Hematopoietic multipotent progenitor cell treated with erythropoietin and hydrocortisone succinate and interleukin-3 and kit ligand, for 6 days (in vitro differentiated cells): ENCODE results near the gene SLC22A2.

Experiments used
- DNase-seq: peaks from one replicate; pipeline ENCODE4 v3.0.0-alpha.2; 2015

Gene SLC22A2

DNA sequence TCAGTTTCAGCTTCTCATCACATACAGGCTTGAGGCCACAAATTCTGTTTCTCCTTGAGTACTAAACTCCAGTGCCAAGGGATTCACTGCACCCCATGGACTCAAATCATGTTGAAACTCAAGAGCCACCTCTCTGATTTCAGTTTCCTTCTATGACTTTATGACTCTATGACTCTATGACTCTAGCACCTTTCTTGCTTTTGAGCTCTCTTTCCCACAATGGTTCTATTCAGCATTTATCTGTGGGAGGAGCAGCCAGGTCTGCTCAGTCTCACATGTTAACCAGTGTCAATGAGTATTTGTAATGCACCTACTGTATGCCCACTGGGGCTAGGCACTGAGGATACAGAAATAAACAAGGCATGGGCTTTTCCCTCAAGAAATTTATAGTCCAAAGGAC lies 14.6 kb upstream of the SLC22A2 start:
- DNase-seq: no peak

DNA sequence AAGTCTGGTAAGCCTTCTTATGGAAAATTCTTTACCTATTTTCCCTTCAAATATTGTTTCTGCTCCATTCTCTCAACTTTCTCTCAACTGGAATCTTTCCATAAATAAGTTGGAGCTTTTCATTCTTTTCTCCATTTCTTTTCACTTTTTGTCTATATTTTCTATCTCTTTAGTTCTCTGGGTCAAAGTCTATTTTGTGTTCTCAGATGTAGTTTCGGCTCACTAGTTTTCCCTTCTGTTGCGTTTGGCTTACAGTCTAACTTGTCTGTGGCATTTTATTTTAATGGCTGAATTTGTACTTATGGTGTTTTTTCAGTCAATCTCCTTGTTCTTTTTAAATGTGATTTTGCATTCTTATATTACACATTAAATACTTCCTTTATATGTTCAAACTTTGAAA lies 14.1 kb upstream of the SLC22A2 start:
- no peak for DNase-seq

DNA sequence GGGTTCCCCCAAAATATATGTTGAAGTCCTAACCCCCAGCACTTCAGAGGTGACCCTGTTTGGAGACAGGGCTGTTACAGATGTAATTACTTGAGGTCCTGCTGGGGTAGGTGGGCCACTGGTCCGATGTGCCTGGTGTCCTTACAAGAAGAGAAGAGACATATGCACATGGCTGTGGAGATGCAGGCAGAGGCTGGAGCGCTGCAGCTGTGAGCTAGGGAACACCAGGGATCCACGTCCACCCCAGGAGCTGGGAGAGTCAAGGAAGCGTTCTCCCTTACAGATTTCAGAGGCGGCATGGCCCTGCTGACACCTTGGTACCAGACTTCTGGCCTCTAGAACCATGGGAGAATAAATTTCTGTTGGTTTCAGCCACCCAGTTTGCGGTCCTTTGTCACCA lies 11.7 kb upstream of the SLC22A2 start:
- no peak for DNase-seq

DNA sequence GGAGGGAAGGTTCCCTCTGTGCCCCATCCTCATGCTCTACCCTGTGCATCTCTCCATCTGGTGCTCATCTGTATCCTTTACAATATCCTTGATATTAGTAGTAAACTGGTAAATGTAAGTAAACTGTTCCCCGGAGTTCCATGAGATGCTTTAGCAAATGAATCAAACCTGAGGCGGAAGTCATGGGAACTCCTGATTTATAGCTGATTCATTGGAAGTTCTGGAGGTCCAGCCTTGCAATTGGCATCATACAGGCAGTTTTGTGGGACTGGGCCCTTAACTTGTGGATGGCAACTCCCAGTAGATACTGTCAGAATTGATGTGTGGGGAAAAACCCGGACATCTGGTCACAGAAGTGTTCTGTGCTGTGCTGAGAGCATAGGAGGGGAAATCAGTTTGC lies 11.2 kb upstream of the SLC22A2 start:
- no peak for DNase-seq

DNA sequence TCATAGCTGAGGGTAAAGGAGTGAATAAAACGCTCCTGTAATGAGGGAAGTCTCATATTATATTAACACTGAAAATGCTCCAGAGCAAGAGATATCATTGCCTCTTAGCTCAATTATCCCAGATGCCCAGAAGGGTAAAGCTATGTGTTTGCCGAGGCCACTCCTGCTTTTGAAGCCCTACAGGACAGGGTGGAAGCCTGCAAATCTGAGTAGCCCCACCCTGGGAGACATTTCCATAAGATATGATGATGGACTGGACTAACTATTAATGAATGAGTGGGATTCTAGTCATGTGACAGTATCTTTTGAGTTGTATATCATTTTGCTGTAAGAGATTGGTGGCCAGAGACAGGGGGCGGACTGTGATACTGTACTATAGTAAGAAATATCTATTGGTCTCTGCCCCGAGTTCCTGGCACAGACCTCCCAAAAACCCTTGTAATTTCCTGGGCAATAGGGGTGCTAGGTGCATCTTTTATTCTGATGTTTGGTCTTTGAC lies 10.5 kb upstream of the SLC22A2 start:
- no peak for DNase-seq

DNA sequence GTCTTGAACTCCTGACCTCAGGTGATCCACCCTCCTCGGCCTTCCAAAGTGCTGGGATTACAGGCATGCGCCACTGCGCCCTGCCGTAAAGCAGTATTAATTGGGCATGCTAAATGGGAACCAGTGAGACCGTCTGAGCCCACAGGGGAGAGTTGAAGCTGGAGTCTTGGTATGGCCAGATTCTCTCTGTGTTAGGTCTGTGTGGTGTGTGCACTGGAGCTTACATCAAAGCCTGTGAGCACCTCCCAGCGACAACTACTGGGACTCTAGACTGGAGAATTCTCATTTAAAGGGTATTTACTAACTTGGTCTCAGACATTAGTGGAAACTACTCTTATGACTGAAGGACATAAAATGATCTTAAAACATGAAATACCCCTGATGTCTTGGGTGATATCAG lies 8.5 kb upstream of the SLC22A2 start:
- no peak for DNase-seq

DNA sequence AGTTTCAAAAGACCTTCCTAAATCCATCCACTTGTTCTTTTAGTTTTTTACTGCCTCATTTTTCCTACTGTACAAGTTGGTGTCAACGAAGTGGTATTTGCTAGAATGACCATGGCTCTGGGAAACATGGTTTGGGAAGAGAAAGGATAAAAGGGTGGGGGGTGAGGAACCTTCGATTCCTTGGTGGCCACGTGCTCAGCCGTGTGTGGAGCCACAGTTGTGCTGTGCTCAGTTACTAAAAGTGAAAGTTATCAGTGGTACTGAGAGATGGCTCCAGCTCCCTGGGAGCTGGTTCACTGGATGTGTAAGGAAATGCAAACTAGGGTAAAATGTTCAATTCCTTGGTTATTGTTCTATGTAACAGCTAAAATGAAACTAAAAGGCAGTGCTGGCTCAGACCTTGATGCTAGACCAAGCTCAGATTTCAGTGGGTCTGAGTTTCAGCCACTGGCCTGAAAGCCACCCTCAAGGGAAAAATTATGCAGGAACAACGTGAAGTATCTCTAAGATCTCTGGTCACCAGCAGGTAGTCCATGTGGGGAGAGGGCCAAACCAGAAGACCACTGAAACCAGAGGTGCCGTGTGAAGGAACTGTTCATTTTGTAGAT lies 7.4 kb upstream of the SLC22A2 start:
- no peak for DNase-seq

DNA sequence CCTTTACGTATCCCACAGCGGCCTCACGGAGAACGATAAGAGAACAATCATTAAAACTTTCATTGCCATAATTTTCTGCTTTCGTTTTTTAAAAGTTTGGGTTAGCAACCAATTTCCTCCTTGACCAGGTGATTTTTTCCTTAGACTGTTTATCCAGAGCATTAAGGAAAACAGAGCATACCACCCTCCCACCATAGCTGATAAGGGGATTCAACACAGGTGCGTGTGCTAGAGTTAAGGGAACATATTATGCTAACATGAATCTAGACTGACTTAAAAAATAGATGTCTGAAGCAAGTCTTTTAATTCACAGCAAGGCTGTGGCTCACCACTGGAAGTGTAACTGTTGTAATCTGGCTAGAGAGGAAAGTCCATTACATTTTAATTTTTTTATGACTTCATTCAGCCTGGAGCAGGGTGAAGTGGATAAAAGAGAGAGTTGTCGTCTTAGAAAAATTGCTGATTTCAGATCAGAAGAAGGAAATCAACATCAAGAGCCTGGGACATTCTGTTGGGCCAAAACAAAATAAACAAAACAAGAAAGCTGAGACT lies 5.5 kb upstream of the SLC22A2 start:
- no peak for DNase-seq

DNA sequence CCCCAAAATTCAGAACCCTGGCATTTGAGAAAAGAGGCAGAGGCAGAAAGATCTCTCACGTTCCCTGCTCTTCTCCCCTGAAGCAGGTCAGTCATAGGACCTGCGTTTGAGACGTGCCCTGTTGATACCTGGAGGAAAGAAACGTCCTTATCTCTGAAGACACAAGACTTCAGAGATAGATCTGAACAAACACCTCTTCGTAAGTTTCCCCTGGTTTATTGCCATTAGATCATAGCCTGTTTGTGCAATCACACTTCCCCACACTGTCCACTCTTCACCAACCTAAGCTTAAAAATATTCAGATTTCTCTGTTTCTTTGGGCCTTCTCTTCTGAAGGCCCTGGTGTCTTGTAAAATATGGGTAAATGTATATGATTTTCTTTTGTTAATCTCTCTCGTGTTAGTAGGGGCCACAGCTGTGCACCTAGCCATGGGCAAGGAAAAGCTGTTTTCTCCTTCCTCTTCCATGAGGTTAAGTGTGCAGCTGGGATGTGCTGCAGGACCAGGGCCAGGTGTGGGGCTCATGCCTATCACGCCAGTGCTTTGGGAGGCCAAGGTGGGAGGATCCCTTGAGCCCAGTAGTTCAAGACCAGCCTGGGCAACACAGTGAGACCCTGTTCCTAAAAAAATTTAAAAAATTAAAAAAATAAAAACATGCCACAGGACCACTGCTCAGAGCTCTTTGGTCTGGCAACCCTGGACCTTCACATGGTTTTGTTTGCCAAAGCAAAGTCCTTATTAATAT lies 4.7 kb upstream of the SLC22A2 start:
- DNase-seq: no peak

DNA sequence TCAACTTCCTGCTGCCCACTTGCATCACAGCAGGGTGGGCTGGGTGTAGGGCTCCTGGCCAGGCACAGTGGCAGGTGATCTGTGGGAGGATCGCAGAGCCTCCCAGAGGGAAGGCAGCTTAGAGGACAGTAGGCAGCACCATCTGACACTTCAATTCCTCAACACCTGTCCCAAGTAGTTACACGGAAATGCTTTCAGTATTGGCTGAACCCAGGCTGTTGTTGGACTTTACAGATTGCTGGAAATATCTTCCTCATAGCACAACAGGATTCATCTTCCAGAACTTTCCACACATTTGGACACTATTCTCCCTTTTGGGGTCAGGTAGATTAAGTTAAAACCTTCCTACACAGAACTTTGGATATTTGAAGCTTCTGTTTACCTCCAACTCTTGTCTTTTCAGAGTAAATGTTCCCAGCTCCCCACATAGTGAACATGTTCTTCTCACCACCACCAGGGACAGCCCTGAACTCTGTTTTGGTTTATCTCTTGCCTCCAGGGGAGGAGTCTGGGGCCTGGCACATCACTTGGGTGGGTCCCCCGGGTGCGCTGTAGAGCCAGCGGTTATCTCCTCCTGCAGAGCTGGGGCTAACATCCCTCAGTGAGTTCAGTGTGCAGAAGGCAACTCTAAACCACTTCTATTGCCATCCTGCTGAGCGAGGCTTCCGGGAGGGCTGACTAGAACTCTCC lies 3.5 kb upstream of the SLC22A2 start:
- DNase-seq: peak; percentile 66

DNA sequence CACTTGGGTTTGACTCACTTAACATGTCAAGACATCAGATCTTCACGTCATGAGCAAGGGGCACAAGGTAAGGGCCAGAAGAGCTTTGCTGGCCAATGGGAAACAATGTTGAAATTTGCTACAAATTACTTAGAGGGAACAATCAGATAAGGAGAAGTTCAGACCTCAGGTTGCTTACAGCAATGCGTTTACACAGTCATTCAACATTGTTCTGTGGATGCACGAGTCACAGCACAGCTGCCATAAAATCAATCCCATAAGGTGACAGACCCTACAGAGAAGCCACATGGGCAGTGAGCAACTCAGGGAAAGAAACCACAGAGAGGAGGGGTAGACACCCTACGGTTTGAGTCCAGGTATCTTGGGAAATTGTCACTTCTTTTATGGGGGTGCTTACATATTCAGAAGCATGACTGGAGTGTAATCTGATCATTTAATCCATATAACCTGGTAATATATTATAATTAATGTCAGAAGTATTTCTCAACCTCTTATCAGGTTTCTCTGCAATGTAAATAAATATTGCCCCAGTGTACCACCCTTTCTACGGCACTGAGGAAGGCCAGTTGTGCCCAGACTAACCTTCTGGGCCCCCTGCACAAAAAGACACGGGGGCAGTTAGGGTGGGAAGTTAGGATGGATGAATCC lies 2.3 kb upstream of the SLC22A2 start:
- DNase-seq: no peak

DNA sequence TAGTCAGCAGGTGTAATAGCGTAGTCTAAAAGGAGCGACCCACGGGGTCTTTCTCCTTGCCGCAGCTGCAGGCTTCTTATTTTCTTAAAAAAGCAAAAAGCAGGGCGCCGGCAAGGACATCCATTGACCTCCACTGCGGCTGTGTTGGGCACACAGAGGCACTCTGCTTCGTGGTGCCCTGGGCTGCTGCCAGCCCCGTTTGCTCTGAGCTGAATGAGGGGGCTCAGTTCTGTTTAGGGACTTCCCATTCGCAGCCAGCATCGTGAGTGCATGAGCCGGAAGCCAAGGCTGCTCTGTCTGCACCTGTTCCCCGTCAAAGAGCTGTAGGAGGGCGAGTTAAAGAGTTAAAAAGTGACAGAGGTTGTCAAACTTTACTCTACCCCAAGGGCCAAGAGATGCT lies 1.7 kb upstream of the SLC22A2 start:
- DNase-seq: no peak

DNA sequence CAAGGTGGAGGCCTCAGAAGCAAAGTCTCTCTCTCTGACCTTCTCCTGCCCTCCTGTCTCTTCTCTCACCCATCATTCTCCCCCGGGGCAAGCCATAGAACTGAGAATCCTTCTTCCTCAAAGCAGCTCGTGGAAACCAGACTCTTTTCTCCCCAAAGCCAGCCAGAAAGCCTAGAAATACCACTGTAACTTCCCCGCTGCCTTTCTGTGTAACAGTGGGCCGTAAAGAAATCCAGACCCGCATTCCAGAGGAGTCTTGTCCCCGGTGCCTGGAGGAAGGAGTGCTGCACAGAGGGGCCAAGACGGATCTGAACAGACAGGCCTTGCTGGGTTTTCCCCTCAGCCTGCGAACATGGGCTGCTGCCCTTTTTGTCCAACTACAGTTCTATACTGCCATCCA lies 977 bp upstream of the SLC22A2 start:
- no peak for DNase-seq

DNA sequence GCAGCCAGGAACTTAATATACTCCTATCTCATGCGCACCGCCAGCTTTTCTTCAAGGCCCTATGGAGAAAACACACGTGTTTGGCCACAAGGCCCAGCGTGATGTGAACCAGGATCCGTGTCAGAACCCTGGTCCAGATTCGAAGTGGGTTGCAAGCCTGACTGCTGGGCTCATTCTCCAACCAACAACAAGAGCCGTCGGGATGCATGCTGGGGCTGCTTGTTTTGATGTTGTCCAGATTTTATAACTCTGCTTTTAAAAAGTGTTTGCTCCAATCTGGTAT lies 463 bp upstream of the SLC22A2 start:
- DNase-seq: no peak

DNA sequence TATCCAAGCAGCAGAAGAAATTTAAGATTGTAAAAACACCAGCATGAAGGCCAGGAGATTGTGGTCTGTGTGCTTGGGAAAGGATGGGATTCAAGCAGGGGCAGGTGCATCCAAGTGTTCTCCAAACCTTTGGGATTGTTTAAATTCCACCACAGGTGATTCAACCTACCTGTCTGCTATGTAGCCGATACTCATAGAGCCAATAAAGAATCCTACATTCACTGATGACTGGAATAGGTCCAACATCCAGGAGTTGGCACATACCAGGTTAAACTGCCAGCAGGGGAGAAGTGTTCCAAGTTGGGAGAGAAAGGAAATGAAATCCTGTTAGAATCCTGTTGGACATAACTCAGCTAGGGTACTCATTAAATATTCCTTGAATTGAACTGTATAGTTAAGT lies 2.2 kb downstream of the SLC22A2 start:
- DNase-seq: no peak

DNA sequence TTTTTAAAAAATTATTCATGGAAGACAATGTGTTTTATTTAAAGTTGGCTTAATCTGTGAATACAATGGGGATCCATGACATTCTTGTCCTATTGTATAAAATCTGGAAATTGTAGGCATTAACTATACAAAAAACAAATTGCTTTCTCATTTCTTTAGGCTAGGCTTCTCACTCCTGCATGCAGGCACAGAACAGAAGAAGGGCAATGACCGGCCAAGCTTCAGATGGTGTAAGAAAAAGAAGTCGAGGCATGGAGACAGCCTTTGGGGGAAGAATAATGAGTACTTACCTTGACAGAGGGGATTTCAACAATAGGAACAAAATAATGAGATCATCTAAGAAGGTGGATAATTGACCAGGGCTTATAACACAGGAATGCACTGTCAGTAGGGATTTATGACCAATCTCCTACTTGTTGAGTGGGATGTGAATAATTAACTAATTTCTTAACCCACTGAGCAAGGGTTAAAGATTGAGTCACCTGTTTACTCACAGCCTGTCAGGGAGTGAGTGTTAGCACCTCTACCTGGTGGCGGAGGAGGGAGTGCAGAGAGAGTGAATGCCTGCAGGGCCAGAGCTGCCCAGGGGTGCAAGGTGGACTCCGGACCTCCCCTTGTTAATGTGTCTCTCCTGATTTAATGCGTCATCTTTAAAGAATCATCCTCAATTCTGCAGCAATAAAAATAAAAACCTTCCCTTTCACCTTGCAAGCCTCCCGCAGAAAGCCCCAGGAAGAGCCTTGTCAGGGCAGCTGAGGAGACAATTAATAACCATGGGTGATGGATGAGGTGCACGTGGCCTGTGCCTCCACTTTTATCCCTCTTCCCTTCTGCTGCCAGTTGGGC lies 3.9 kb downstream of the SLC22A2 start:
- DNase-seq: no peak

DNA sequence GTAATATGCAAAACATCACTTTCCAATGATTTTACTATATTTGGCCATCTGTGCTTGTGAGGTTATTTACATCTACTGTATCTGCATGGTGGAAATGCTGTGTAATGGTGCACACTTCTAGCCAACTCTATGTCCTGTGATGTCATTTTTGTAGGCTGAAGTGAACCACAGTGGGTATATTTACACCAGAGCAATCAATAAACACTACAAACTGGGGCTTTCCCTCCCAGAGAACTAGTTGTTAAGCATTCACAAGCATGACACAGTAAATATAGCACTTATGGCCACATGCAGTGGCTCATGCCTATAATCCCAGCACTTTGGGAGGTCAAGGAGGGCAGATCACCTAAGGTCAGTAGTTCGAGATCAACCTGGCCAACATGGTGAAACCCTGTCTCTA lies 4.9 kb downstream of the SLC22A2 start:
- DNase-seq: no peak

DNA sequence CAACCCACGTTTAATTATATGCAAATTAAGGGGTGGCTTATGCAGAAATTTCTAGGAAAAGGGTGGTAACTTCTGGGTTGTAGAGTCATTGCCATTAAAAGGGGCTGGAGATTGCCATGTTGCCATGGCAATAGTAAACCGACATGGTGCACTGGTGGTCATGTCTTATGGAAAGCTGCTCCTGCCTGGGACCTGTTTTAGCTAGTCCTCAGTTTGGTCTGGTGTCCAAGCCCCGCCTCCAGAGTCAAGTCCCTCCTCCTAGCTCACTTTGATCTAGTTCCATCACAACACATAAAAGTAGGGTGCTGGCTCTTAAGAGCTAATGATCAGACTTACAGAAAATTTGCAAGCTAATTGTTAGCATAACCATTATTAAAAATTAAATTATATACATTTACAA lies 5.3 kb downstream of the SLC22A2 start:
- no peak for DNase-seq

DNA sequence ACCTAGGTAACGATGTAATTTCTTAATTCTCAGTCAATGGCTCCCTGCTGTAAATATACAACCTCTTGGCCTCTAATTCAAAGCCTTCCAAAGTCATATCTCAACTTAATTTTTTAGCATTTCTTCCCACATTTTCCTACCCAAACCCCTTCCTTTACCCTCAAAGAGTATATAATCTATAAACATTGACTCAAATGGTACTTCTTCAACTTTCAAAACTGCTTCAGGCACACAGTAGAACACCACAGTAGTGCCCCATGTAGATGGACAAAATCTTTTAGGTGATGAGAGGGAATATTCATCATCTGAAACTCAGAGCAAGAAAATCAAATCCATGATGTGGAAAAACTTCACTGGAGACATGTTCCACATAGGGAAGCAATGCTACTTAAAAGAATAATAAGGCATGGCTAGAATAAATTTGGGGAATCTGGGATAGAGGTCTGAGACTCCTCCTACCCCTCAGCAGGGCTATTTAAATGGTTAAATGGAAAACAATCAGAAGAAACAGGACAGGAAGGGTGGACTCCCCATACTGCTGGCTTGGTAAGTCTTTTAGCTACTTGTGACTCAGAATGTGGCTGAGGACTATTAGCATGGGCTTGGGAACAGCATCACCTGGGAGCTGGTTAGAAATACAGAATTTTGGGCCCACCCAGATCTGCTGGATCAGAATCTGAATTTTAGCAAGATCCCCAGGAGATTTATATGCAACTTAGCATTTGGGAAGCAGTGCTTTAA lies 6.4 kb downstream of the SLC22A2 start:
- no peak for DNase-seq

DNA sequence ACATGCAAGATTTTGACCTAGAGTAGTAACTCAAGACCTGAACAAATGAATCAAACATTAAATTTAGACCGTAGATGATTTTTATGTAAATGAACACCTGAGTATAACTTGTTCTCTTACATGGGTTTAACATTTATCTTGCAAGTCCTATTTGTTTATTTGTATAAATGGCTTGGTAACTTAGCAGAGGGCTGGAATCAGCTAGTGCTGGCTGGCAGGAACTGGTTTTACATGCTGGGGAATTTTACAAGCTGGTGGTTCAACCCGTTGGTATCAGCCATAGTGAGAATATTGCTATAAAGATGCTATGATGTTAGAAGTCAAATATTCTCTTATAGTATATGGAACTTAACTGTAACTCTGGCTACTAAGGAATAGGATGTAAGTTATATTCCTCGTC lies 8.9 kb downstream of the SLC22A2 start:
- no peak for DNase-seq

DNA sequence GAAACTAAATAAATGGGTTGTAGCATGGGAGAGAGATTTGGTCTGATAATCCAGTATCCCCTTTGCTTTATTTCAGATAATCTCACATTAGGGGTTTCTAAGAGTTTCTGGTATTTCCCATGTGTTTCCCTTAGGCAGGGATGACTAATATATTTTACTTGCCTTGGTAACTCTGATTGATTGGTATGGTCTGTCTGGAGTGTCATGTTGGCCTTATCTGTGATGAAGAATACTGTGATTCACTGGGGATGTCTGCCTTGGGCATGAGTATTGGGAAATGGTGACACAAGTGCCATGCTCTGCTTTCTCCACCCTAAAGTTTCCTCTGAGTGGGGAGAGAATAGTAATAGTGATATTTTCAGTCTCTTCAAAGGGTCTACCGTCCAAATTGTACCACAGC lies 10.1 kb downstream of the SLC22A2 start:
- DNase-seq: no peak

DNA sequence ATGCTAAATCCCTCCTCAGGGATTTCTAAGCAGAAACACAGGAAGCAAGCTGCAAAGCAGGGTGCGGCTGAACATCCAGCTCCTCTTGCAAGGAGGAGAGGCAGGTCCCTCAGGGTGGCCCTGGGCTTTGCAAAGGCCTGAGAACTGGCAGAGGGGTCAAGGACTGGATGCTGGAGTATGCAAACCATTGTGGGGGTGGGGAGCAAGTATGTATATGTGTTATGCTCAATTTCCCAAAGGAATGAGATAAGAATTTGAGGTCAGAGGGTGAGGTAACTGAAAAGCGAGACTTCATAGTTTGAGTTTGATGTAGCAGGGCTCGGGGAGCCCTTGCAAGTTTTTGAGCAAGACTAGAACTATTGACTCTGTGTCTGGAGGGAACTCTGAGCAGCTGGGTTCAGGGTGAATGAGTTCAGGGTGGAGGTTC lies 11.2 kb downstream of the SLC22A2 start:
- no peak for DNase-seq
